HFF-Myc (cell line): Measurements from ENCODE around the gene C12orf43.

Experiments
- DNase-seq: peaks from one replicate; pipeline ENCODE4 v3.0.0-alpha.2; 2011; ENCODE audit warnings: low read depth; ENCODE audit errors: extremely low read depth
- H3K4me3 ChIP-seq: replicated peaks from 2 replicates; pipeline ENCODE4 v1.5.1; 2011; ENCODE audit warnings: low read depth, mild to moderate bottlenecking, control low read depth, low read length
- CTCF ChIP-seq: IDR thresholded peaks from 2 replicates; pipeline ENCODE4 v1.5.1; 2012; ENCODE audit warnings: mild to moderate bottlenecking, low read depth, low read length, control low read depth; ENCODE audit errors: missing control alignments

C12orf43 gene

GRCh38 chr12:120979862-120980696, 36.2 kb downstream of the C12orf43 start:
- no peak for DNase-seq
- H3K4me3 ChIP-seq: no peak overlapping the region
- no peak for TF ChIP-seq CTCF

- TF ChIP-seq CTCF: no peak
- no peak overlapping the region for H3K4me3 ChIP-seq
- no peak for DNase-seq
Measured at GRCh38 chr12:120979220-120979861, 36.9 kb downstream of the C12orf43 start.

- DNase-seq: no peak
- no peak within 1 kb of the TSS for H3K4me3 ChIP-seq
- TF ChIP-seq CTCF: no peak
Measured at GRCh38 chr12:120978296-120979219, 37.7 kb downstream of the C12orf43 start, which contains the start of gene HNF1A. Gene HNF1A, plus strand, starts transcription at chr12:120978543. Its CDS starts 226 bp downstream, at chr12:120978769.

- TF ChIP-seq CTCF: no peak
- no peak for DNase-seq
- H3K4me3 ChIP-seq: no peak overlapping the region
Measured at GRCh38 chr12:120977531-120978295, 38.6 kb downstream of the C12orf43 start.

- no peak overlapping the region for H3K4me3 ChIP-seq
- no peak for TF ChIP-seq CTCF
- no peak for DNase-seq
Measured at GRCh38 chr12:120972870-120973543, 43.3 kb downstream of the C12orf43 start.
